B cell (primary cell): ENCODE measurements around the gene ZBTB44. TPM values are rescaled to one million over a fixed set of nuclear protein-coding genes. Genes with fewer than 3 reads are reported as not detected.

Experiments
- ATAC-seq: fragments of 200-7000 bp; cut with Tn5 transposase; one replicate; pipeline ENCODE4 v1.10.0; 2021; ENCODE audit warnings: low read depth, mild to moderate bottlenecking, moderate number of reproducible peaks, moderate library complexity
- CTCF ChIA-PET: fragments of 350-600 bp; sonication (Branson Sonifier 250); formaldehyde crosslinking; loops from one replicate; lab custom pipeline; 2021; ENCODE audit warnings: antibody characterized with exemption, inconsistent platforms; lab: Charles Lee
- POLR2A ChIA-PET: fragments of 350-600 bp; sonication (Branson Sonifier 250); formaldehyde crosslinking; loops from one replicate; lab custom pipeline; 2021; ENCODE audit warnings: antibody characterized with exemption; lab: Charles Lee
- DNase-seq: peaks from one replicate; pipeline ENCODE4 v3.0.0; 2013
- H2AFZ ChIP-seq: 2 replicates; pipeline ENCODE4 v1.6.1; 2012; ENCODE audit warnings: mild to moderate bottlenecking, low read depth, low read length; ENCODE audit not compliant: insufficient read depth, poor library complexity, severe bottlenecking
- H3K27ac ChIP-seq, 2 donors: 1 replicate in 1 of 2; 2 replicates in 1 of 2; pipeline ENCODE4 v1.5.1; 2012 to 2013; ENCODE audit warnings: low read length in 2 of 2, mild to moderate bottlenecking in 2 of 2, moderate library complexity in 1 of 2
- H3K27me3 ChIP-seq, 4 experiments: fragments of 200-600 bp in 1 of 4; sonication (generic) in 1 of 4; replicated peaks in 1 of 4; 1 replicate in 2 of 4; 2 replicates in 2 of 4; pipeline versions ENCODE4 v1.6.1 to v1.7.0; 2013 to 2016; ENCODE audit warnings: low read length in 3 of 4, mild to moderate bottlenecking in 2 of 4, mixed read lengths in 1 of 4, moderate library complexity in 1 of 4; ENCODE audit not compliant: insufficient read depth in 4 of 4, control insufficient read depth in 3 of 4; ENCODE audit errors: control extremely low read depth in 1 of 4
- H3K36me3 ChIP-seq, 2 experiments: replicated peaks in 1 of 2; 1 replicate in 1 of 2; 2 replicates in 1 of 2; pipeline versions ENCODE4 v1.6.1 to v1.7.1; 2013; ENCODE audit warnings: low read length in 1 of 2; ENCODE audit not compliant: insufficient read depth in 2 of 2, control insufficient read depth in 1 of 2; ENCODE audit errors: control extremely low read depth in 1 of 2, extremely low read depth in 1 of 2
- H3K4me1 ChIP-seq, 2 donors: fragments of 200-600 bp in 1 of 2; sonication (generic) in 1 of 2; 1 replicate in 1 of 2; 2 replicates in 1 of 2; pipeline versions ENCODE4 v1.5.1 to v1.6.1; 2013 to 2017; ENCODE audit warnings: low read length in 2 of 2; ENCODE audit not compliant: control insufficient read depth in 2 of 2, insufficient read depth in 2 of 2
- H3K4me2 ChIP-seq: replicated peaks from 2 replicates; pipeline ENCODE3; 2012; ENCODE audit warnings: mild to moderate bottlenecking, low read depth, low read length; ENCODE audit not compliant: poor library complexity, severe bottlenecking
- H3K4me3 ChIP-seq, 5 experiments: fragments of 200-600 bp in 1 of 5; sonication (generic) in 1 of 5; 1 replicate in 3 of 5; 2 replicates in 2 of 5; pipeline versions ENCODE4 v1.5.1 to v1.7.0; 2011 to 2016; ENCODE audit warnings: low read length in 4 of 5, mild to moderate bottlenecking in 4 of 5, low read depth in 2 of 5, control low read depth in 1 of 5, moderate library complexity in 1 of 5; ENCODE audit not compliant: insufficient read depth in 1 of 5; ENCODE audit errors: control extremely low read depth in 1 of 5, extremely low read depth in 1 of 5
- H3K79me2 ChIP-seq: fragments of 200-600 bp; sonication (generic); one replicate; pipeline ENCODE4 v1.6.0; 2016; ENCODE audit warnings: low read length; ENCODE audit not compliant: control insufficient read depth, insufficient read depth
- H3K9ac ChIP-seq: fragments of 200-600 bp; sonication (generic); 2 replicates; pipeline ENCODE4 v1.6.1; 2017; ENCODE audit warnings: mild to moderate bottlenecking, low read length, moderate library complexity
- H3K9me3 ChIP-seq, 3 donors: one replicate each; pipeline versions ENCODE4 v1.6.1 to v1.7.1; 2013; ENCODE audit warnings: low read length in 2 of 3; ENCODE audit not compliant: control insufficient read depth in 2 of 3, insufficient read depth in 1 of 3; ENCODE audit errors: control extremely low read depth in 1 of 3
- H4K20me1 ChIP-seq: 2 replicates; pipeline ENCODE4 v1.6.0; 2012; ENCODE audit warnings: mild to moderate bottlenecking, low read length; ENCODE audit not compliant: insufficient read depth, control insufficient read depth, poor library complexity, severe bottlenecking
- H3K27ac Mint-ChIP-seq: one replicate; pipeline ENCODE4 v1.8.0; 2021; ENCODE audit warnings: mixed read lengths
- H3K27me3 Mint-ChIP-seq: one replicate; pipeline ENCODE4 v1.8.0; 2021; ENCODE audit warnings: mixed read lengths
- H3K4me1 Mint-ChIP-seq: one replicate; pipeline ENCODE4 v1.8.0; 2021; ENCODE audit warnings: mixed read lengths
- H3K4me3 Mint-ChIP-seq: one replicate; pipeline ENCODE4 v1.8.0; 2021; ENCODE audit warnings: mixed read lengths
- H3K9me3 Mint-ChIP-seq: one replicate; pipeline ENCODE4 v1.8.0; 2022; ENCODE audit warnings: mixed read lengths; ENCODE audit not compliant: insufficient read depth
- CTCF ChIP-seq: fragments of 200-600 bp; IDR thresholded peaks from one replicate; pipeline ENCODE4 v1.8.0; 2022; ENCODE audit warnings: antibody characterized with exemption, mild to moderate bottlenecking
- EZH2 ChIP-seq: IDR thresholded peaks from 2 replicates; pipeline ENCODE4 v1.6.1; 2012; ENCODE audit warnings: borderline replicate concordance, low read depth, mild to moderate bottlenecking, moderate library complexity, low read length; ENCODE audit not compliant: insufficient read depth, poor library complexity, severe bottlenecking
- WGBS: methylation state at CpG from one replicate; pipeline ENCODE4 v1.1.5; 2013; ENCODE audit warnings: missing lambda C conversion rate; ENCODE audit not compliant: insufficient coverage; 5-methylcytosine and 5-hydroxymethylcytosine counted together
- intact Hi-C: fragments of 100-400 bp; cut with micrococcal nuclease; formaldehyde crosslinking; loops from one replicate; pipeline ENCODE4 v1.10.0; 2022
- polyA plus RNA-seq: library from polyadenylated mRNA; depleted of rRNA; stranded (reverse); fragments of >200 nt; gene quantifications from 2 replicates; pipeline ENCODE4 v1.2.3, GENCODE V29; 2012
- total RNA-seq, 2 donors: library from RNA; stranded (reverse); fragments of 120-200 nt in 1 of 2; gene quantifications; 1 replicate in 1 of 2; 2 replicates in 1 of 2; pipeline versions ENCODE4 v1.2.3 to v1.2.4, GENCODE V29; 2013 to 2022

The ZBTB44 gene
- total and polyA plus RNA-seq, 2 donors (not counting 1 experiment from before 2014, with no cell fraction given) = 23.3 to 89.4 TPM

- peaks cover 0 to 10% of the 10 kb centered on the region in 2 donors for H3K4me1 ChIP-seq
- intact Hi-C loops = no loop called here
- no peak for DNase-seq
- no peaks in the 10 kb centered on the region for H3K79me2 ChIP-seq
- POLR2A ChIA-PET = no interaction called here
- no peak overlapping the region for H3K27ac Mint-ChIP-seq
- no peak overlapping the region for H3K4me3 ChIP-seq
- peaks cover 11% of the 10 kb centered on the region for H3K4me1 Mint-ChIP-seq
- ATAC-seq = no peak
- H3K4me3 Mint-ChIP-seq = no peak overlapping the region
- no peak overlapping the region for H3K27ac ChIP-seq
- no peaks in the 10 kb centered on the region for H4K20me1 ChIP-seq
- no peak for TF ChIP-seq EZH2
- no peak for TF ChIP-seq CTCF
- H3K9ac ChIP-seq = no peak overlapping the region
- CTCF ChIA-PET = interaction anchor here (0.7 to 1.9 kb wide), 4 partner anchors 12 to 647 kb away, joined by 3 to 7 read pairs (median 4); no protein-coding TSS in a partner anchor
- H3K36me3 ChIP-seq = no peaks in the 10 kb centered on the region
- H3K27me3 Mint-ChIP-seq = peaks cover 4% of the 10 kb centered on the region
- 86% methylated on average over 9 of the region's 13 CpGs for WGBS
- H3K9me3 Mint-ChIP-seq = no peaks in the 10 kb centered on the region
- no peaks in the 10 kb centered on the region for H3K27me3 ChIP-seq
- H2AFZ ChIP-seq = no peak overlapping the region
- H3K4me2 ChIP-seq = no peak overlapping the region
- no peaks in the 10 kb centered on the region for H3K9me3 ChIP-seq
Measured at GRCh38 chr11:130215531-130216220, 99.0 kb downstream of the ZBTB44 start.

GRCh38 chr11:130214861-130215530 is 99.7 kb downstream of the ZBTB44 start:
- Histone ChIP-seq H3K9me3 (no peaks in the 10 kb centered on the region), H3K4me1 (peaks cover 0 to 10% of the 10 kb centered on the region in 2 donors), H3K27me3 (no peaks in the 10 kb centered on the region), H3K36me3 (no peaks in the 10 kb centered on the region), H3K9ac (no peak overlapping the region), H3K27ac (no peak overlapping the region), H3K4me3 (no peak overlapping the region), H4K20me1 (no peaks in the 10 kb centered on the region), H3K4me2 (no peak overlapping the region), H3K79me2 (no peaks in the 10 kb centered on the region), H2AFZ (no peak overlapping the region)
- DNase-seq (no peak), ATAC-seq (no peak)
- WGBS = 94% methylated on average over 5 of the region's 6 CpGs
- H3K27me3 Mint-ChIP-seq = peaks cover 4% of the 10 kb centered on the region
- no peaks in the 10 kb centered on the region for H3K9me3 Mint-ChIP-seq
- intact Hi-C loops = no loop called here
- no peak overlapping the region for H3K27ac Mint-ChIP-seq
- H3K4me3 Mint-ChIP-seq = no peak overlapping the region
- POLR2A ChIA-PET = no interaction called here
- CTCF ChIA-PET = interaction anchor here (1.9 kb wide), 1 partner anchor 648 kb away, joined by 7 read pairs; no protein-coding TSS in a partner anchor
- H3K4me1 Mint-ChIP-seq = peaks cover 11% of the 10 kb centered on the region
- TF ChIP-seq EZH2 = no peak
- no peak for TF ChIP-seq CTCF
